GM12892 (cell line): ENCODE results near the gene CASS4.

Experiments
- POLR2A ChIP-seq: IDR thresholded peaks from 2 replicates; pipeline ENCODE4 v1.6.1; 2011; ENCODE audit warnings: low read depth, low read length, control low read depth
- POLR2AphosphoS5 ChIP-seq: IDR thresholded peaks from 2 replicates; pipeline ENCODE4 v1.6.1; 2011; ENCODE audit warnings: low read depth, low read length, control low read depth

DNA sequence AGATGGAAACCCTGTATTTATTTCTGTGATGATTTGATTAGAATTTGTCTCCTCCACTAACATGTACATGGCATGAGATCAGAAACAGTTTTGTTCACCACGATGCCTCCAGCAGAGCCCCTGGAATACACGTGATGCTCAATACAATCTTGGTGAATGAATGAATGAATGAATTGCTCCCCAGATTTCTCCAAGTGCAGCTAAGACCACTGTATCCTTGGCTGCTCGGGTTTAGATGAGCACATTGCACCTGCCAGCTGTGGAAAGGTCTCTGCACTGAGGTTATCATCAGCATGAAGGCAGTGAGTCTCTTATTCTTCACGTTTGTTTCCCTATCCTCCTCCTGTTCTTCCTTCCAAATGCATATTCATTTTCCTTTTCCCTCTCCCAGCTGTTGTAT is 17.9 kb downstream of the CASS4 start:
- TF ChIP-seq POLR2A, result no peak
- no peak for TF ChIP-seq POLR2AphosphoS5
